NCI-H146 treated with DMSO at 0.1 percent for 48 hours (cell line): Measurements from ENCODE around the gene SH3D21.
A peak's percentile ranks its signal among the peaks of the same experiment; 100 is the strongest.

Experiments
- DNase-seq: peaks from one replicate; lab custom pipeline; 2025; ENCODE audit not compliant: unreplicated experiment; lab: John Stamatoyannopoulos, UW

The SH3D21 gene

GRCh38 chr1:36306210-36306901 lies at the start of gene SH3D21:
Gene SH3D21, plus strand, starts transcription at chr1:36306368. Its CDS starts 53 bp downstream, at chr1:36306421.
- peak; percentile 11 for DNase-seq

DNA sequence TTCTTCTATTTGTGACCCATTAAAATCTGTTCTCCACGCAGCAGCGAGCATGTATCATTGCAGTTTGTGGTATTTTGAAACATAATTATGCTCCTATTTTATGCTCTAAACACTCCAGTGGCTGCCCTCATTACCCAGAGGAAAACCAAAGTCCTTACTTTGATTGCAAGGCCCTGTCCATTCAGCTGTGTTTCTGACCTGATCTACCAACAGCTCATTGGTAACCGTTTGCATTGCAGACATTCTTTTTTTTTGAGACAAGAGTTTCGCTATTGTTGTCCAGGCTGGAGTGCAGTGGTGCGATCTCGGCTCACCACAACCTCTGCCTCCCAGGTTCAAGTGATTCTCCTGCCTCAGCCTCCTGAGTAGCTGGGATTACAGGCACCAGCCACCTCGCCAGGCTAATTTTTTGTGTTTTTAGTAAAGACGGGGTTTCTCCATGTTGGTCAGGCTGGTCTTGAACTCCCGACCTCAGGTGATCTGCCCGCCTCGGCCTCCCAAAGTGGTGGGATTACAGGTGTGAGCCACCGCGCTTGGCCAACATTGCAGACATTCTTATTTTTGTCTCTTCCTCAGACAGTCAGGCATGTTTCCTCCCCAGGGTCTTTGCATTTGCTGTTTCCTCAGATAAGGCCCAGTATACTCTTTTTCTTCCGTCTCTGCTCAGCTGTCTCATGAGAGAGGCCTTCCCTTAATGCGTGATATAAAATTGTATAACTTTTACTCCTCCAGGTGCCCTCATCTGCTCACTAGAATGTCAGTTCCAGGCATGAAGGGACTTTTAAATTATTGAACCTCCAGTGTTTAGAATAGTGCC lies 49.4 kb upstream of the SH3D21 start:
- no peak for DNase-seq

GRCh38 chr1:36257375-36257767 lies 48.8 kb upstream of the SH3D21 start:
- DNase-seq = no peak

GRCh38 chr1:36258960-36259344 lies 47.2 kb upstream of the SH3D21 start:
- DNase-seq = no peak

DNA sequence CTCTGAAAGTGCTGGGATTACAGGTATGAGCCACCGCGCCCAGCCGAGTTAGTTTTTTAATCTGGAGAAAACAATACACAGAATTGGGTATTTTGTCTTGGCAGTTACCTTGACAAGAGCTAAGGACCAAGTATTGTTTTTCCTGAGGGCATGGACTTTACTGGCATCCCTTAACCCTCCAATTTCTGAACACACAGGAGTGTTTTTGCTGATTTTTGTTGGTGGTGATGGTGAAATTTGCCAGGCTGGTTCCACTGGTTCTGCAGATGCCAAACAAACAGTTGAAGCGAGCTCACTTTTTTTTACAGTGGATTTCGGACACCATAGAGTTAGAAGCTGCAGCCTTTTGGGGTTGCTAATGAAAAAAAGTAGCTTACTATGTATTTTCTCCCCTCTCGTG lies 37.2 kb upstream of the SH3D21 start:
- no peak for DNase-seq

GRCh38 chr1:36269408-36269838 lies 36.7 kb upstream of the SH3D21 start:
- DNase-seq = no peak

- DNase-seq = no peak
Measured at GRCh38 chr1:36273024-36273423, 33.1 kb upstream of the SH3D21 start.

DNA sequence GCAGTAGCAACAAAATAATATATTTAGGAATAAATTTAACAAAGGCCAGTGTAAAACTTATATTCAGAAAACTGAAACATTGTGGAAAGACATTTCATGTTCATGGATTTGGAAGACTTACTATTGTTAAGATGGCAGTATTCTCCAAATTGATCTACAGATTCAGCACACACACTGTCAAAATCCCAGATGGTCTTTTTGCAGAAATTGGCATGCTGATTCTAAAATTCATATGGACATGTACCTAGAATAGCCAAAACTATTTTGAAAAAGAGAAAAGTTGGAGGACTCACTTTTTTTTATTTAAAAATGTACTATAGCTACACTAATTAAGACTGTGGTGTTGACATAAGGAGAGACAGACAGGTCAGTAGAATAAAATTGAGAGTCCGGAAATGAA lies 32.0 kb upstream of the SH3D21 start:
- no peak for DNase-seq

- no peak for DNase-seq
Measured at GRCh38 chr1:36276688-36277087, 29.5 kb upstream of the SH3D21 start.

DNA sequence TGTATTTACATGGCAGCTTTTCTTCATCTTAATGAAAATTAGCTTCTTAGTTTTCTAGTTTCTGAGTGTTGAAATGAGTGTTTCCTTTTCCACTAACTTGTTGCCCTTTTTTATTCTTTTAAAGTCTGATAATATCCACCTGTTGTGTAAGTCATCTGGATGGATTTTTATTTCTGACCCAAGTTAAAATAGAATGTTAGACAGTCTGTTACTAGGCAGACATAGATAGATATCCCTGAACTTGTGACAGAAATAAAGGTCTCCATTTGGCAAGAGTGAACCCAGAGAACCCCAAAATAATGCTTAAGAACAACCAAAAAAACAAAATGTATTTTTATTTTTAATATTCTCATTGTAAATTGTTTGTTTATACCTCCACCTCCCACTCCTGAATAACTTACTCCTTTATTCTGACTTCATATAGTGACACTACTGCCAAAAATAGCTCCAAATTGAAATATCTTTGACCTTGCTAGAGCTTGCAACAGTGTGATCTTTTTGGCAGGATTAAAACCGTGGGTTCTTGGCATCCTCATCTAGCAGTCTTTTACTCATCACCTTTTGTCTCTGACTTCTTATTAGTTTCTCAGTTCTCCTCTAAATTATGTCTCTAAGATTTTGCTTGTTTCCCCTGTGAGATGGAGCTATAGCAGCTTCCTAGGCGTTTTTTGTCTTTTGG lies 26.9 kb upstream of the SH3D21 start:
- no peak for DNase-seq

GRCh38 chr1:36279789-36280296 lies 26.3 kb upstream of the SH3D21 start:
- DNase-seq = no peak

DNA sequence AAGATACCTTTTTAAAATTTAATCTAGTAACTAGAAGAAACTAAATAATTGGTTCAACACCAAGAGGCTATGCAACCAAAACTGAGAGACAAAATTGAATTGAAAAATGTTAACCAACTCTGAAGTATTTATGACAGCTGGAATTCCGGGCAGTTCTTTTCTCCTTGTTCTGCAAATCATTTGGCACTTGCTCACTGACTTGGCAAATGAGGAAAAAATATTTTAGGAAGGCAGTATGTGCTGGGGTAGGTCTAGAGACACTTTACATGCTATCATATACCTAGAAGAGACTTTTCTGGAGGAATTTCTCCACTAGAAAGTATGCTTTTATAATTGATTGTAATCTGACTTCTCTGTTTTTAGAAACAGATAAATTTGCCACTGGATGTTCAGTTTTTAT lies 22.1 kb upstream of the SH3D21 start:
- DNase-seq = no peak

DNA sequence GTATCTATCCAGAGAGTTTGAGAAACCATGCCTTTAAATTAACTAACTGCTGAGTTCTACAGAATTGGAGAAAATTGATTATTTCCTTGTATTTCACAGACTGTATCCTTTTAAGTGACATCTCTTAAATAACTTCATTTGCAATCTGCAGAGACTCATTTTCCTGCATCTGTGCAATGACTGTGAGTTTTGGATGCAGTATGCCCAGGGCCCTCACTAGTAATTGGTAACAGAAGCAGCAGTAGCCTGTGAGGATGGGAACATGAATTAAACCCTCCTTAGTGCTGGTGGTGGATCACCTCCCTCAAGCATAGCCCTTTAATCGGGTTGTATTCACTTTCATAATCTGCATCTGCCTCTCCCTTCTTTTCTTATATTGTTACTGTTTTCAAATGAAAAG lies 21.7 kb upstream of the SH3D21 start:
- DNase-seq = no peak

GRCh38 chr1:36285443-36286101 lies 20.6 kb upstream of the SH3D21 start:
- DNase-seq = peak; percentile 24

DNA sequence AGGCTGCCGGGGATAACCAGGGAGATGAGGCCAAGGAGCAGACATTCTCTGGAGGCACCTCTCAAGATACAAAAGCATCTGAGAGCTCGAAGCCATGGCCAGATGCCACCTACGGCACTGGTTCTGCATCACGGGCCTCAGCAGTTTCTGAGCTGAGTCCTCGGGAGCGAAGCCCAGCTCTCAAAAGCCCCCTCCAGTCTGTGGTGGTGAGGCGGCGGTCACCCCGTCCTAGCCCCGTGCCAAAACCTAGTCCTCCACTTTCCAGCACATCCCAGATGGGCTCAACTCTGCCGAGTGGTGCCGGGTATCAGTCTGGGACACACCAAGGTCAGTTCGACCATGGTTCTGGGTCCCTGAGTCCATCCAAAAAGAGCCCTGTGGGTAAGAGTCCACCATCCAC lies 19.4 kb upstream of the SH3D21 start:
- DNase-seq = no peak

- no peak for DNase-seq
Measured at GRCh38 chr1:36287595-36287994, 18.6 kb upstream of the SH3D21 start.

DNA sequence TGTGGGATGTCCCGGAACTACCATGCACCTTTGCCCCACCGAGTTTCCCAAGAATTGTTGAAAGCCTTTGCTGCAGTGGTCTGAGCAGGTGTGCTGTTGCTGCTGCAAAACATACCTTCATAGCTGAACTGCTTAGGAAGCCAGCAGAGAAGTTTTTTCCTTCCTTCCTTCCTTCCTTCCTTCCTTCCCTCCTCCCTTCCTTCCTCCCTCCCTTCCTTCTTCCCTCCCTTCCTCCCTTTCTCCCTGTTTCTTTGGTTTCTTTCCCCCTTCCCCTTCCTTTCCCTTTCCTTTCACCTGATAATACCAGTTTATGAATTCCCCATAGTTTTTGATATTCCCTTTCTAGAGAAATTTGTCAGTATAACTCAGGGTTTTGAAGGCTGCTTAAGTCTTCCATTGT lies 10.8 kb upstream of the SH3D21 start:
- DNase-seq = no peak

GRCh38 chr1:36297062-36297461 lies 9.1 kb upstream of the SH3D21 start:
- DNase-seq = no peak

DNA sequence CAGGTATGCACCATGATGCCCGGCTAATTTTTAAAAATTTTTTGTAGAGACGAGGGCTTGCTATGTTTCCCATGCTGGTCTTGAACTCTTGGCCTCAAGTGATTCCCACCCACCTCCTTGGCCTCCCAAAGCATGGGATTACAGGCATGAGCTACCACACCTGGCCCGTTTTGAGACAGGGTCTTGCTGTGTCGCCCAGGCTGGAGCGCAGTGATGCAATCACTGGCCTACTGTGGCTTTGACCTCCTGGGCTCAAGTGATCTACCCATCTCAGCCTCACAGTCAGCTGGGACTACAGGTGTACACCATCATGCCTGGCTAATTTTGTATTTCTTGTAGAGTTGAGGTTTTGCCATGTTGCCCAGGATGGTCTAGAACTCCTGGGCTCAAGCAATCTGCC lies 7.5 kb upstream of the SH3D21 start:
- DNase-seq = no peak

GRCh38 chr1:36300526-36300925 lies 5.6 kb upstream of the SH3D21 start:
- DNase-seq = no peak

DNA sequence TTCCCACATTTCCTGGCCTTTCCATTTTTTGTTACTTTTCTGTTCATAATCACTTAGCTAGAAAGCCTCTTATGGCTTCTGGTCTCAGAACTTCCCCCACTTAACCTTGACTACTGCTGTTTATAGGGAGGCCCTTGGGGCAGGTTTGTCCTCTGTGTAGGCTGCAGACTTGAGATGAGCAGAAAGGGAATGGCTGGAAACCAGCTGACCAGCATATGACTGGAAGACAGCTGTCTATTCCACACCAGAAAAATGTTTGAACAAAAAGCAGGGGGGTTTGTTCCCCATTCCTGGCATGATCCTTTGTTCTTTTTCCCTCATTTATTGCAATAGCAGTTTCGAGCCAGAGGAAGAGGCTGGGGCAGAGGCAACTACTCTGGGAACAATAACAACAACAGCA lies 4.9 kb upstream of the SH3D21 start:
- no peak for DNase-seq
